Breast epithelium (tissue), 3 donors: Measurements from ENCODE around the gene PLEKHS1.

Experiments
- POLR2A ChIP-seq: fragments of 450-650 bp; IDR thresholded peaks from one replicate; pipeline ENCODE4 v1.6.1; 2016; ENCODE audit warnings: antibody characterized with exemption, mild to moderate bottlenecking, moderate library complexity
- TF ChIP-seq, protein P1 (sequence below), 3 donors: fragments of 450-650 bp; IDR thresholded peaks; one replicate each; pipeline ENCODE4 v1.5.1; 2016 to 2017; ENCODE audit warnings: antibody characterized with exemption in 3 of 3, mild to moderate bottlenecking in 3 of 3, moderate library complexity in 3 of 3

DNA sequence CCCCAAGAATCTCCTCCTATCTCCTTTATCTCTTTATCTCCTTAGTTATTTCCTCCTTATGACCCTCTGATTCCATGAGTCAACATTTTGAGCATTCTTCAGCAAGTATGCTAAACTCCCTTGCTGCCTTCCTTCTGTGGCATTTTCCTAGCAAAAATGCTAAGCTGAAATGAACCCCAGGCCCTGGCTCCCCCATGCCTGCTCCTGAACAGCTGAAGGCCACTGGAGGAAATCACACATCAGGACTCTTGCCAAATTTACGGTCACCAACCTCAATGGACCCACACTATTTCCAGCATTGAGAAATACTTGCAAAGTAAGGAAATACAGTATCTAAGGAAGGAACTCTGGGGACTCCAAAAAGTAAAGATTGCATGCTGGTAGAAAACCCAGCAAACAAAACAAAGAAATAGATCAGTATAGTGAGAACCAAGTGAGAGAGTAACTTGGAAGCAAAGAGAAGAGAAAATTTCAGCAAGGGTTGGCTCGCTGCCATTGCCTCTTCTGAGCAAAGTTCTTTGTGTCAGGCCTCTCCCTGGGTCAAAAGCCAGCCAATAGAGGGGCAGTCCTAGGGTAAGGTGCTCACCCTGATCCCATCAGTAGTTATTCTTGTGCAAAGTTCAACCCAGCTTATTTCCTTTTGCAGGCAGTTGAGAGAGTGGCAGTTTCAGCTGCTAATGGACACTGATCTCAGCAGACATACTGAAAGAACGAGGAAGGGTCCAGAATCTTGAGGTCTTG is 5.1 kb upstream of the PLEKHS1 start:
- TF ChIP-seq, protein P1, sequence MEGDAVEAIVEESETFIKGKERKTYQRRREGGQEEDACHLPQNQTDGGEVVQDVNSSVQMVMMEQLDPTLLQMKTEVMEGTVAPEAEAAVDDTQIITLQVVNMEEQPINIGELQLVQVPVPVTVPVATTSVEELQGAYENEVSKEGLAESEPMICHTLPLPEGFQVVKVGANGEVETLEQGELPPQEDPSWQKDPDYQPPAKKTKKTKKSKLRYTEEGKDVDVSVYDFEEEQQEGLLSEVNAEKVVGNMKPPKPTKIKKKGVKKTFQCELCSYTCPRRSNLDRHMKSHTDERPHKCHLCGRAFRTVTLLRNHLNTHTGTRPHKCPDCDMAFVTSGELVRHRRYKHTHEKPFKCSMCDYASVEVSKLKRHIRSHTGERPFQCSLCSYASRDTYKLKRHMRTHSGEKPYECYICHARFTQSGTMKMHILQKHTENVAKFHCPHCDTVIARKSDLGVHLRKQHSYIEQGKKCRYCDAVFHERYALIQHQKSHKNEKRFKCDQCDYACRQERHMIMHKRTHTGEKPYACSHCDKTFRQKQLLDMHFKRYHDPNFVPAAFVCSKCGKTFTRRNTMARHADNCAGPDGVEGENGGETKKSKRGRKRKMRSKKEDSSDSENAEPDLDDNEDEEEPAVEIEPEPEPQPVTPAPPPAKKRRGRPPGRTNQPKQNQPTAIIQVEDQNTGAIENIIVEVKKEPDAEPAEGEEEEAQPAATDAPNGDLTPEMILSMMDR (IDR thresholded peaks at IDR 0.05) = no peak
- no peak for TF ChIP-seq POLR2A
